GM12891 (cell line): Measurements from ENCODE around the gene PRR14L.

Experiments used
- PAX5 ChIP-seq: IDR thresholded peaks from 2 replicates; pipeline ENCODE4 v1.6.1; 2011; ENCODE audit warnings: low read length, moderate library complexity, mild to moderate bottlenecking; ENCODE audit not compliant: insufficient read depth, severe bottlenecking
- POLR2A ChIP-seq: IDR thresholded peaks from 2 replicates; pipeline ENCODE4 v1.6.1; 2011; ENCODE audit warnings: low read depth, low read length, control low read depth
- POLR2AphosphoS5 ChIP-seq: IDR thresholded peaks from 2 replicates; pipeline ENCODE4 v1.6.1; 2011; ENCODE audit warnings: low read depth, low read length, control low read depth
- POU2F2 ChIP-seq: IDR thresholded peaks from 2 replicates; pipeline ENCODE4 v1.6.1; 2011; ENCODE audit warnings: low read depth, mild to moderate bottlenecking, control low read depth, low read length, moderate library complexity
- TAF1 ChIP-seq: IDR thresholded peaks from 2 replicates; pipeline ENCODE4 v1.6.1; 2011; ENCODE audit warnings: low read depth, low read length, control low read depth

GRCh38 chr22:31652911-31653684, 96.8 kb downstream of the PRR14L start:
- TF ChIP-seq TAF1: no peak
- no peak for TF ChIP-seq POLR2A
- TF ChIP-seq POLR2AphosphoS5: no peak
- no peak for TF ChIP-seq POU2F2
- no peak for TF ChIP-seq PAX5
